D341Med (cell line): ENCODE measurements around the gene RNU1-4.
"Not testable (repeated sequence)": the region's sequence is repeated elsewhere in the genome, so short reads cannot be mapped to it uniquely, and the experiment has no call there.

Experiments used
- DNase-seq: peaks from one replicate; pipeline ENCODE4 v3.0.0; 2012; ENCODE audit warnings: low spot score

Gene RNU1-4

GRCh38 chr1:16740047-16740964 is at the start of gene RNU1-4:
Gene RNU1-4, plus strand, starts transcription at chr1:16740516.
- not testable (repeated sequence) for DNase-seq

- not testable (repeated sequence) for DNase-seq
These were observed 49.2 kb upstream of the RNU1-4 start for GRCh38 chr1:16690971-16691682.

- DNase-seq, result not testable (repeated sequence)
These were observed 48.0 kb upstream of the RNU1-4 start for GRCh38 chr1:16692283-16692682.

GRCh38 chr1:16692717-16693448 is 47.4 kb upstream of the RNU1-4 start:
- not testable (repeated sequence) for DNase-seq

- DNase-seq, result not testable (repeated sequence)
These were observed 46.6 kb upstream of the RNU1-4 start for GRCh38 chr1:16693449-16694307.

GRCh38 chr1:16694308-16694702 is 46.0 kb upstream of the RNU1-4 start:
- not testable (repeated sequence) for DNase-seq

- DNase-seq, result not testable (repeated sequence)
These were observed 43.7 kb upstream of the RNU1-4 start for GRCh38 chr1:16696507-16697150.

GRCh38 chr1:16697152-16697551 is 43.2 kb upstream of the RNU1-4 start:
- not testable (repeated sequence) for DNase-seq

- not testable (repeated sequence) for DNase-seq
These were observed 40.9 kb upstream of the RNU1-4 start for GRCh38 chr1:16699440-16699839.

GRCh38 chr1:16700138-16700895 is 40.0 kb upstream of the RNU1-4 start:
- not testable (repeated sequence) for DNase-seq

- DNase-seq, result not testable (repeated sequence)
These were observed 39.1 kb upstream of the RNU1-4 start for GRCh38 chr1:16701189-16701588.

GRCh38 chr1:16702280-16702679 is 38.0 kb upstream of the RNU1-4 start:
- DNase-seq, result not testable (repeated sequence)

GRCh38 chr1:16703141-16703540 is 37.2 kb upstream of the RNU1-4 start:
- not testable (repeated sequence) for DNase-seq

- DNase-seq, result not testable (repeated sequence)
These were observed 36.7 kb upstream of the RNU1-4 start for GRCh38 chr1:16703602-16704001.

- DNase-seq, result not testable (repeated sequence)
These were observed 36.2 kb upstream of the RNU1-4 start for GRCh38 chr1:16704076-16704475.

- DNase-seq, result not testable (repeated sequence)
These were observed 35.7 kb upstream of the RNU1-4 start for GRCh38 chr1:16704502-16705100.

- not testable (repeated sequence) for DNase-seq
These were observed 34.0 kb upstream of the RNU1-4 start for GRCh38 chr1:16706302-16706701.

GRCh38 chr1:16707130-16708093 is 32.9 kb upstream of the RNU1-4 start:
- not testable (repeated sequence) for DNase-seq
